Stomach (tissue), 9 donors: ENCODE measurements around the gene CAPN3. TPM values are rescaled to one million over a fixed set of nuclear protein-coding genes. Genes with fewer than 3 reads are reported as not detected.

Experiments
- DNase-seq, 2 donors: peaks; one replicate each; pipeline versions ENCODE4 v3.0.0 to v3.0.0-alpha.2; 2013 to 2019
- H3K27ac ChIP-seq, 5 donors: fragments of 200-600 bp in 4 of 5; sonication (generic) in 4 of 5; one replicate each; pipeline ENCODE4 v1.5.1; 2013 to 2019; ENCODE audit warnings: mild to moderate bottlenecking in 1 of 5, moderate library complexity in 1 of 5
- H3K27me3 ChIP-seq, 3 donors: fragments of 200-600 bp; sonication (generic); one replicate each; pipeline ENCODE4 v1.5.1; 2017 to 2019; ENCODE audit warnings: mixed run types in 1 of 3
- H3K36me3 ChIP-seq, 4 donors: fragments of 200-600 bp; sonication (generic); 1 replicate in 3 of 4; 2 replicates in 1 of 4; pipeline ENCODE4 v1.5.1; 2016 to 2019
- H3K4me1 ChIP-seq, 4 donors: fragments of 200-600 bp; sonication (generic); one replicate each; pipeline ENCODE4 v1.5.1; 2016 to 2019
- H3K4me3 ChIP-seq, 4 donors: fragments of 200-600 bp; sonication (generic) in 3 of 4; one replicate each; pipeline ENCODE4 v1.5.1; 2016 to 2019; ENCODE audit warnings: mild to moderate bottlenecking in 1 of 4
- H3K9me3 ChIP-seq, 4 donors: fragments of 200-600 bp; sonication (generic); one replicate each; pipeline ENCODE4 v1.5.1; 2016 to 2019
- EP300 ChIP-seq: sonication (generic); formaldehyde crosslinking; IDR thresholded peaks from one replicate; pipeline ENCODE4 v1.6.1; 2017; ENCODE audit warnings: antibody characterized with exemption
- POLR2A ChIP-seq, 4 donors: fragments of 450-650 bp; IDR thresholded peaks; one replicate each; pipeline ENCODE4 v1.6.1; 2016; ENCODE audit warnings: antibody characterized with exemption in 4 of 4, control low read depth in 2 of 4, mild to moderate bottlenecking in 1 of 4, moderate library complexity in 1 of 4
- POLR2AphosphoS5 ChIP-seq, 3 donors: sonication (generic); formaldehyde crosslinking; IDR thresholded peaks; one replicate each; pipeline ENCODE4 v1.6.1; 2016; ENCODE audit warnings: antibody characterized with exemption in 3 of 3
- WGBS, 5 donors: extraction: QIAGEN DNeasy Blood & Tissue Kit in 3 of 5; methylation state at CpG; one replicate each; pipeline versions ENCODE4 v1.1.5 to v1.1.7; 2013 to 2018; 5-methylcytosine and 5-hydroxymethylcytosine counted together
- intact Hi-C: fragments of 100-400 bp; cut with DNase I; formaldehyde crosslinking; loops from one replicate; pipeline ENCODE4 v1.15.1; 2023; ENCODE audit warnings: low total_unique reads
- polyA plus RNA-seq, 3 donors: library from polyadenylated mRNA; stranded (reverse); fragments of 200-250 nt; gene quantifications; one replicate each; pipeline ENCODE4 v1.2.3, GENCODE V29; 2013
- total RNA-seq, 5 donors: library from RNA; depleted of rRNA; stranded (reverse); fragments of >200 nt; gene quantifications; one replicate each; pipeline versions ENCODE4 v1.1.0 to v1.2.3, GENCODE V29; 2014 to 2016
- TF ChIP-seq, protein P1 (sequence below), 7 experiments: fragments of 450-650 bp in 4 of 7; fragments of 200-600 bp in 3 of 7; sonication (generic) in 3 of 7; IDR thresholded peaks; one replicate each; pipeline ENCODE4 v1.5.1; 2016 to 2019; ENCODE audit warnings: antibody characterized with exemption in 7 of 7, control low read depth in 2 of 7, mild to moderate bottlenecking in 1 of 7
- donor health status: healthy with polysubstance abuse.
- donor health status: Bipolar disorder and iron deficiency.
- donor health status: healthy.

CAPN3 gene
- total and polyA plus RNA-seq, 8 donors: 0.29 to 244 (median 10.9) TPM

DNA sequence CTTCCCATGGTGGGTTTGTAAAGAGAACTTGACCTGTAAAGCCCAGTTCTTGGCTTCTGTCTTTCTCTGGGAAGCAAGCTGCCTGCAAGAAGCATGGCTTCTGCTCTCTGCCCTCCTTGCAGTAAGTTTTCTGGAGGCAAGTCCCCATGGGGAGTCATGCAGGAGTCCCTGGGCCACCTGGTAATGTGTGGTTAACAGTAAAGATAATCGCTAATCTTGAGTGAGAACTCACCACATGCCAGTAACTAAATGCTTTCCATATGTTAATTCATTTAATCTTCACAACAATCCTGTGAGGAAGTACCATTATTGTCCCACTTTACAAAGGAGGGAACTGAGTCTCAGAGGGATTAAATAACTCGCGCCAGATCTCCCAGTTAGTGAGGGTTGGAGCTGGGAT is 4.2 kb downstream of the CAPN3 start:
- TF ChIP-seq POLR2A (IDR thresholded peaks at IDR 0.05): no peak
- TF ChIP-seq, protein P1, sequence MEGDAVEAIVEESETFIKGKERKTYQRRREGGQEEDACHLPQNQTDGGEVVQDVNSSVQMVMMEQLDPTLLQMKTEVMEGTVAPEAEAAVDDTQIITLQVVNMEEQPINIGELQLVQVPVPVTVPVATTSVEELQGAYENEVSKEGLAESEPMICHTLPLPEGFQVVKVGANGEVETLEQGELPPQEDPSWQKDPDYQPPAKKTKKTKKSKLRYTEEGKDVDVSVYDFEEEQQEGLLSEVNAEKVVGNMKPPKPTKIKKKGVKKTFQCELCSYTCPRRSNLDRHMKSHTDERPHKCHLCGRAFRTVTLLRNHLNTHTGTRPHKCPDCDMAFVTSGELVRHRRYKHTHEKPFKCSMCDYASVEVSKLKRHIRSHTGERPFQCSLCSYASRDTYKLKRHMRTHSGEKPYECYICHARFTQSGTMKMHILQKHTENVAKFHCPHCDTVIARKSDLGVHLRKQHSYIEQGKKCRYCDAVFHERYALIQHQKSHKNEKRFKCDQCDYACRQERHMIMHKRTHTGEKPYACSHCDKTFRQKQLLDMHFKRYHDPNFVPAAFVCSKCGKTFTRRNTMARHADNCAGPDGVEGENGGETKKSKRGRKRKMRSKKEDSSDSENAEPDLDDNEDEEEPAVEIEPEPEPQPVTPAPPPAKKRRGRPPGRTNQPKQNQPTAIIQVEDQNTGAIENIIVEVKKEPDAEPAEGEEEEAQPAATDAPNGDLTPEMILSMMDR (IDR thresholded peaks at IDR 0.05): no peak
- no peak for TF ChIP-seq POLR2AphosphoS5 (IDR thresholded peaks at IDR 0.05)
- no peak for TF ChIP-seq EP300
- intact Hi-C loops: no loop called here
- Histone ChIP-seq H3K27ac (no peak overlapping the region), H3K27me3 (no peaks in the 10 kb centered on the region), H3K9me3 (no peaks in the 10 kb centered on the region), H3K36me3 (peaks cover 0 to 26% (median 5%) of the 10 kb centered on the region in 4 donors), H3K4me3 (no peak overlapping the region), H3K4me1 (no peaks in the 10 kb centered on the region)
- no peak for DNase-seq
- 91 to 96% (median 94%) methylated on average over 3 of the region's 3 CpGs for WGBS, 5 donors

DNA sequence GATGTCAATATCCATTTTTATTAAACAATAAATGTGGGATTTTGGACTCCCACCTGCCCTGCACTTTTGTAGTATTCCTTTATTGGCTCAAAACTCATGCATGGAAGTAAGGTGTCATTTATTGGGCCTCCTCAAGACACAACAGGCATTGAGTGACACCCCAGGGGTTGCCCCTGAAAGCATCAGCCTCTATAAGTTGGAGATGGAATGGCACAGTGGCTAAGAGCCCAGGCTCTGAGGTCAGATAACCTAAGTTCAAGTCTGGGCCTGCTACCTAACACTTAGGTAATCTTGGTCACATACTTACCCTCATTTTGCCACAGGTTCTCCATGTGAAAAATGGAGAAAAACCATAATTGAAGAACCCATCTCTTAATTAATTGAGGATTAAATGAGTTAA is 4.6 kb downstream of the CAPN3 start:
- TF ChIP-seq EP300 (no peak), POLR2A (IDR thresholded peaks at IDR 0.05) (no peak)
- TF ChIP-seq, protein P1 (IDR thresholded peaks at IDR 0.05): no peak

DNA sequence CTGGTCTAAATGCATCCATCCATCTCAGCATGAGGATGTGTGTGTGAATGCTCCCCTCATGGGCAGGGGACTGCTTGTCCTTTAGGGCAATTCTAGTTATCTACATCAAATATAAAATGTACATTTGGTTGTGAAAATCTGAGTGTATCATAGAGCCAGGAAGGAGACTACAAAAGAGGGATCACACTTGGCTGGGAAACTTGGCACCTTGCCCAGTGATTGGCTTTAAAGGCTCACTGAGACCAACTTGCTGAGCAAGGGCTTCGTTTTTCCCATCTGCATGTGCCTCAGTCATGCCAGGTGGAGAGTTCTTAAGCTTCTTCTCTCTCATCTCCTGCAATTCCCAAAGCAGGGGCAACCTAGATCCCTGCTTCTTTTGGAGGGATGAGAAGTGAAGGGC is 5.2 kb downstream of the CAPN3 start:
- Histone ChIP-seq H3K9me3 (no peaks in the 10 kb centered on the region), H3K4me3 (no peak overlapping the region), H3K27me3 (no peaks in the 10 kb centered on the region), H3K27ac (no peak overlapping the region), H3K36me3 (peaks cover 0 to 19% (median 5%) of the 10 kb centered on the region in 4 donors), H3K4me1 (no peaks in the 10 kb centered on the region)
- DNase-seq: peak in 1 of 2 donors; percentile 59
- 5 to 53% (median 33%) methylated on average over 1 of the region's 1 CpG for WGBS, 5 donors
- no peak for TF ChIP-seq POLR2A (IDR thresholded peaks at IDR 0.05)
- TF ChIP-seq EP300: no peak
- TF ChIP-seq POLR2AphosphoS5 (IDR thresholded peaks at IDR 0.05): no peak
- TF ChIP-seq, protein P1 (IDR thresholded peaks at IDR 0.05): no peak
- intact Hi-C loops: no loop called here

More for the DNA sequence above, 4.6 kb downstream of the CAPN3 start:
- no peaks in the 10 kb centered on the region for H3K9me3 ChIP-seq
- no peak overlapping the region for H3K4me3 ChIP-seq
- H3K27ac ChIP-seq: no peak overlapping the region
- H3K4me1 ChIP-seq: no peaks in the 10 kb centered on the region
- H3K36me3 ChIP-seq: peaks cover 0 to 21% (median 5%) of the 10 kb centered on the region in 4 donors
- no peak for DNase-seq
- intact Hi-C loops: no loop called here
- H3K27me3 ChIP-seq: no peaks in the 10 kb centered on the region

GRCh38 chr15:42365921-42366550 is 6.7 kb downstream of the CAPN3 start:
- H3K27ac ChIP-seq: no peak overlapping the region
- H3K4me3 ChIP-seq: no peak overlapping the region
- H3K27me3 ChIP-seq: no peaks in the 10 kb centered on the region
- DNase-seq: no peak
- no peaks in the 10 kb centered on the region for H3K9me3 ChIP-seq
- H3K36me3 ChIP-seq: peaks cover 0 to 4% (median 0%) of the 10 kb centered on the region in 4 donors
- TF ChIP-seq POLR2AphosphoS5 (IDR thresholded peaks at IDR 0.05) (no peak), EP300 (no peak), POLR2A (IDR thresholded peaks at IDR 0.05) (no peak)
- TF ChIP-seq, protein P1 (IDR thresholded peaks at IDR 0.05): no peak
- 87 to 95% (median 94%) methylated on average over 5 of the region's 5 CpGs for WGBS, 5 donors
- intact Hi-C loops: no loop called here
- H3K4me1 ChIP-seq: no peaks in the 10 kb centered on the region
